ENCODE data around the gene PNPLA6. TPM values are rescaled to one million over a fixed set of nuclear protein-coding genes. Genes with fewer than 3 reads are reported as not detected.
A peak's percentile ranks its signal among the peaks of the same experiment; 100 is the strongest.

PNPLA6 gene
- total and polyA plus RNA-seq, 5 donors from 2014 or later: 6.6 to 106 (median 7.5) TPM

DNA sequence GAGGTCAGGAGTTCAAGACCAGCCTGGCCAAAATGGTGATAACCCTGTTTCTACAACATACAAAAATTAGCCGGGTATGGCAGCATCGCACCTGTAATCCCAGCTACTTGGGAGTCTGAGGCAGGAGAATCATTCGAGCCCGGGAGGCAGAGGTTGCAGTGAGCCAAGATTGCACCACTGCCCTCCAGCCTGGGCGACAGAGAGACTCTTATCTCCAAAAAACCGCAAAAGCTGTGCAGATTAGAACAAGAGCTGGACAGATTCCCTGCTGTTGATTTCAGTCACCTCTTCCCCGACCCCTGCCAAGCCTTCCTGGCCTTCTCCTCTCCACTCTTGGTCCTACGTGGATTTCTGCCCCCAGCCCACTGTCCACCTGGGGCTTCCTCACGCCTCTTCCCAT, 68.4 kb downstream of the PNPLA6 start:
- peaks cover 0 to 5% (median 0%) of the 10 kb centered on the region in 7 donors for H3K9me3 Mint-ChIP-seq
- H3K27ac Mint-ChIP-seq: no peak overlapping the region
- H3K27me3 Mint-ChIP-seq: no peaks in the 10 kb centered on the region
- H3K36me3 Mint-ChIP-seq: no peaks in the 10 kb centered on the region
- no peaks in the 10 kb centered on the region for H3K36me3 ChIP-seq (ENCODE audit: control insufficient read depth, insufficient read depth, low read length)
- no peaks in the 10 kb centered on the region for H3K27me3 ChIP-seq (ENCODE audit: control insufficient read depth, insufficient read depth, low read length)
- ATAC-seq (ENCODE audit: low read depth in 2 of 2) (no peak), DNase-seq (no peak)
- no peaks in the 10 kb centered on the region for H3K9me3 ChIP-seq (ENCODE audit: control insufficient read depth in 2 of 2, low read length in 2 of 2)
- H3K4me3 ChIP-seq (ENCODE audit: low read depth, low read length): no peak overlapping the region
- H3K4me3 Mint-ChIP-seq: no peak overlapping the region
- H3K4me1 Mint-ChIP-seq: no peaks in the 10 kb centered on the region
- no peaks in the 10 kb centered on the region for H3K4me1 ChIP-seq (ENCODE audit: control insufficient read depth, insufficient read depth, low read length, poor library complexity, severe bottlenecking)
- H3K27ac ChIP-seq (ENCODE audit: insufficient read depth, low read length, poor library complexity, severe bottlenecking): no peak overlapping the region

DNA sequence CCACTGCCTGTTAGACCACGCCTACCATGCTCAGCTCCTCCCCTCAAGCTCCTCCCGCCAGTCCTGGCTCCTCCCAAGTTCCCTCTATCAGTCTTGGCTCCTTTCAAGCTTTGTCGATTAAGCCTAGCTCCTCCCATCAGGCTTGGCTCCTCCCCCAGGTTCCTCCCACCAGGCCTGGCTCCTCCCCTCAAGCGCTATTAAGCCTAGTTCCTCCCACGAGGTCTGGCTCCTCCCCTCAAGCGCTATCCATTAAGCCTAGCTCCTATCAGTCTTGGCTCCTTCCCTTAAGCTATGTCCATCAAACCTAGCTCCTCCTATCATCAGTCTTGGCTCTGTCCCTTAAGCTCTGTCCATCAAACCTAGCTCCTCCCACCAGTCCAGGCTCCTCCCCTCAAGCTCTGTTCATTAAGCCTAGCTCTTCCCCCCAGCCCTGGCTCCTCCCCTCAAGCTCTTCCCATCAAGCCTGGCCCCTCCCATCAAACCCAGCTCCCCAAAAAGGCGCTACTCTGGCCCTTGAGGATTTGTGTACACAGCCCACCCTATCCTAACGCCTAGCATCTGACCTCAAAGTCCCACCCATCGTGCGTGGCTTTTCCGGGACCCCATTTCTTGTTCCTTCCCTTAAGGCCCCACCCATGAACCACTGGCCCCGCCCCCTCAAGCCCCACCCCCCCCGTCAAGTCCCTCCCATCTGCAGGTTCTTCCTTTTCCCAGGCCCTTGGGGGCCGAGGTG, 70.1 kb downstream of the PNPLA6 start:
- peaks cover 0 to 5% (median 0%) of the 10 kb centered on the region in 7 donors for H3K9me3 Mint-ChIP-seq
- no peaks in the 10 kb centered on the region for H3K27me3 Mint-ChIP-seq
- ATAC-seq (ENCODE audit: low read depth in 2 of 2): no peak
- peak in 2 of 3 donors; percentile 13 to 40 for DNase-seq
- H3K4me3 Mint-ChIP-seq: no peak overlapping the region
- H3K4me1 Mint-ChIP-seq: no peaks in the 10 kb centered on the region
- no peak overlapping the region for H3K27ac ChIP-seq (ENCODE audit: insufficient read depth, low read length, poor library complexity, severe bottlenecking)
- H3K4me1 ChIP-seq (ENCODE audit: control insufficient read depth, insufficient read depth, low read length, poor library complexity, severe bottlenecking): no peaks in the 10 kb centered on the region
- H3K9me3 ChIP-seq (ENCODE audit: control insufficient read depth in 2 of 2, low read length in 2 of 2): no peaks in the 10 kb centered on the region
- no peaks in the 10 kb centered on the region for H3K27me3 ChIP-seq (ENCODE audit: control insufficient read depth, insufficient read depth, low read length)
- peak overlapping the region in 1 of 3 donors; percentile 48 for H3K27ac Mint-ChIP-seq
- no peak overlapping the region for H3K4me3 ChIP-seq (ENCODE audit: low read depth, low read length)
- H3K36me3 ChIP-seq (ENCODE audit: control insufficient read depth, insufficient read depth, low read length): no peaks in the 10 kb centered on the region
- H3K36me3 Mint-ChIP-seq: no peaks in the 10 kb centered on the region

DNA sequence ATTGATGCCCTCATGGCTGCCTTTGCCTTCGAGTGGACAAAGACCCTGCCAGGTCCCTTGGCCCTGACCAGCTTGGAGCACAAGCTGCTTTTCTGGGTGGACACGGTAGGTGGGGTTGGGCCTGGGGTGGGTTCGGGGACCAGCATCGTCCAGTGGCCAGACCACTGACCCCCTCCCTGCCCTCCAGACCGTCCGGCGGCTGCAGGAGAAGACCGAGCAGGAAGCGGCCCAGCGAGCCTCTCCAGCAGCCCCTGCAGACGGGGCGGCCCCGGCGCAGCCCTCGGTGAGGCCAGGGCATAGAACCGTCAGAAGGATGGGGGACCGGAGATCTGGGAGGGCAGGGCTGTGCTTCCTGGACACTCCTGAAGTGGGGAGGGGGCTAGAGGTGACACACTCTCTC, 70.8 kb downstream of the PNPLA6 start:
- H3K27me3 Mint-ChIP-seq: no peaks in the 10 kb centered on the region
- Histone ChIP-seq H3K4me1 (ENCODE audit: control insufficient read depth, insufficient read depth, low read length, poor library complexity, severe bottlenecking) (no peaks in the 10 kb centered on the region), H3K27ac (ENCODE audit: insufficient read depth, low read length, poor library complexity, severe bottlenecking) (no peak overlapping the region), H3K36me3 (ENCODE audit: control insufficient read depth, insufficient read depth, low read length) (no peaks in the 10 kb centered on the region), H3K27me3 (ENCODE audit: control insufficient read depth, insufficient read depth, low read length) (no peaks in the 10 kb centered on the region), H3K9me3 (ENCODE audit: control insufficient read depth in 2 of 2, low read length in 2 of 2) (no peaks in the 10 kb centered on the region), H3K4me3 (ENCODE audit: low read depth, low read length) (no peak overlapping the region)
- no peak overlapping the region for H3K27ac Mint-ChIP-seq
- H3K4me3 Mint-ChIP-seq: no peak overlapping the region
- H3K9me3 Mint-ChIP-seq: peaks cover 0 to 4% (median 0%) of the 10 kb centered on the region in 7 donors
- no peak for DNase-seq
- no peaks in the 10 kb centered on the region for H3K36me3 Mint-ChIP-seq
- ATAC-seq (ENCODE audit: low read depth in 2 of 2): no peak
- no peaks in the 10 kb centered on the region for H3K4me1 Mint-ChIP-seq

DNA sequence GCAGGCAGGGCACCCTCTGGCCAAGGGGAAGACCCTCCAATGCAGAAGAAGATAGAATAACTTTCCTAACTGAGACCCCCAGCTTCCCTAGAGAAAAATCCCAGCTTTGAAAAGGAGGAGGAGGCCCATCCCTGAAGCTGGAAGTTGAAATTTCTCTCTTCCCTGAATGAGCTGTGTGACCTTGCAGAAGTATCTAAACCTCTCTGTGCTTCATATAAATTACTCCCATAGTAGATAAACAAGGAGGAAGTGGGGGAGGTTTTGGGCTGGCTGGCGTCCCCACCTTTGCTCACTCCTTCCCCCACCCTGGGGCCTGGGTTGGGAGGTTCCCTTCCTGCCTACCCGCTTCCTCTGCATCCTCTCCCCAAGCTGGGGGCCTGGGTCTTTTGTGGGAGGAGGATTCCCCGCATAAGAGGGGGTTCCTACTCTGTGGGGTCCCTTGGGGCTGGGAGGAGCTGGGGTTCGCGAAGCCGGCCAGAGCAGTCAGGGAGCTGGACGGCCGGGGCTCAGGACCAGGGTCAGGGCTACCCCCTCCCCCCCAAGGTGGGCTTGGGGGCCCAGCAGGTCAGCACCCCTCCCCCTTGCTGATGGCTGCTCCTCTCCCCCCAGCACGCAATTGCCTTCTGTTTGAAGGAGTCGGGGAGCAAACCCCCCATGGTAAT, 71.8 kb downstream of the PNPLA6 start:
- H3K4me3 Mint-ChIP-seq: no peak overlapping the region
- H3K27ac ChIP-seq (ENCODE audit: insufficient read depth, low read length, poor library complexity, severe bottlenecking): no peak overlapping the region
- no peaks in the 10 kb centered on the region for H3K27me3 Mint-ChIP-seq
- no peaks in the 10 kb centered on the region for H3K27me3 ChIP-seq (ENCODE audit: control insufficient read depth, insufficient read depth, low read length)
- peaks cover 0 to 1% (median 0%) of the 10 kb centered on the region in 7 donors for H3K9me3 Mint-ChIP-seq
- no peaks in the 10 kb centered on the region for H3K36me3 ChIP-seq (ENCODE audit: control insufficient read depth, insufficient read depth, low read length)
- H3K4me1 ChIP-seq (ENCODE audit: control insufficient read depth, insufficient read depth, low read length, poor library complexity, severe bottlenecking): no peaks in the 10 kb centered on the region
- no peak overlapping the region for H3K4me3 ChIP-seq (ENCODE audit: low read depth, low read length)
- H3K9me3 ChIP-seq (ENCODE audit: control insufficient read depth in 2 of 2, low read length in 2 of 2): no peaks in the 10 kb centered on the region
- no peaks in the 10 kb centered on the region for H3K4me1 Mint-ChIP-seq
- no peak for ATAC-seq (ENCODE audit: low read depth in 2 of 2)
- no peak for DNase-seq
- H3K27ac Mint-ChIP-seq: no peak overlapping the region
- no peaks in the 10 kb centered on the region for H3K36me3 Mint-ChIP-seq

DNA sequence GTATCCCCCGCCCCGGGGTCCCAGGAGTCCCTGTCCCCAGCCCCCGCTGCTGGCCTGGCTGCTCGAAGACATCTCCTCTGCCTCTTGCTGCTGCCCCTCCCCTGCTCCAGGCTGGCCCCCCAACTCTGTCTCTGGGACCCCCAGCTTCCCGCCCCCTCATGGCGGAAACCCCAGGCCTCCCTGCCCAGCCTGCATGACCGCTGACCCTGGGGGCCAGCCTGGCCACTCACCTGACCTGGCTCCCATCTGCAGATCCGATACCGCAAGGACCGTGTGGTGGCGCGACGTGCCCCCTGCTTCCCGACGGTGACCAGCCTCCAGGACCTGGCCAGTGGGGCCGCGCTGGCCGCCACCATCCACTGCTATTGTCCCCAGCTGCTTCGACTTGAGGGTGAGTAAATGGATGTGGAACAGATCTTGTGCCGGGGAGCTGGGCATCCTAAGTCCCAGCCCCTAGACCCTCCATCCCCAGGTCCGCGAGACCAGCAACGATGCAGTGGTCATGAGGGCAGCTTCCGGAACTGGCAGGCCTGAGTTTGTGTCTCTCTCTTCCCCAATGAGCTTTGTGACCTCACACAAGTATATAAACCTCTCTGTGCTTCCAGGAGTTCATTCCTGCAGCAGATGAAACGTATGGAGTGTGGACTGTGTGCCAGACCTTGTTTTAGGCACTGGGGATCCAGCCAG, 72.5 kb downstream of the PNPLA6 start:
- no peaks in the 10 kb centered on the region for H3K36me3 Mint-ChIP-seq
- no peak overlapping the region for H3K27ac Mint-ChIP-seq
- H3K4me1 Mint-ChIP-seq: no peaks in the 10 kb centered on the region
- H3K4me3 Mint-ChIP-seq: no peak overlapping the region
- no peaks in the 10 kb centered on the region for H3K9me3 ChIP-seq (ENCODE audit: control insufficient read depth in 2 of 2, low read length in 2 of 2)
- H3K4me3 ChIP-seq (ENCODE audit: low read depth, low read length): no peak overlapping the region
- H3K27me3 ChIP-seq (ENCODE audit: control insufficient read depth, insufficient read depth, low read length): no peaks in the 10 kb centered on the region
- H3K27me3 Mint-ChIP-seq: no peaks in the 10 kb centered on the region
- H3K4me1 ChIP-seq (ENCODE audit: control insufficient read depth, insufficient read depth, low read length, poor library complexity, severe bottlenecking): no peaks in the 10 kb centered on the region
- no peak for DNase-seq
- no peak for ATAC-seq (ENCODE audit: low read depth in 2 of 2)
- H3K36me3 ChIP-seq (ENCODE audit: control insufficient read depth, insufficient read depth, low read length): no peaks in the 10 kb centered on the region
- H3K9me3 Mint-ChIP-seq: peaks cover 0 to 1% (median 0%) of the 10 kb centered on the region in 7 donors
- H3K27ac ChIP-seq (ENCODE audit: insufficient read depth, low read length, poor library complexity, severe bottlenecking): no peak overlapping the region

DNA sequence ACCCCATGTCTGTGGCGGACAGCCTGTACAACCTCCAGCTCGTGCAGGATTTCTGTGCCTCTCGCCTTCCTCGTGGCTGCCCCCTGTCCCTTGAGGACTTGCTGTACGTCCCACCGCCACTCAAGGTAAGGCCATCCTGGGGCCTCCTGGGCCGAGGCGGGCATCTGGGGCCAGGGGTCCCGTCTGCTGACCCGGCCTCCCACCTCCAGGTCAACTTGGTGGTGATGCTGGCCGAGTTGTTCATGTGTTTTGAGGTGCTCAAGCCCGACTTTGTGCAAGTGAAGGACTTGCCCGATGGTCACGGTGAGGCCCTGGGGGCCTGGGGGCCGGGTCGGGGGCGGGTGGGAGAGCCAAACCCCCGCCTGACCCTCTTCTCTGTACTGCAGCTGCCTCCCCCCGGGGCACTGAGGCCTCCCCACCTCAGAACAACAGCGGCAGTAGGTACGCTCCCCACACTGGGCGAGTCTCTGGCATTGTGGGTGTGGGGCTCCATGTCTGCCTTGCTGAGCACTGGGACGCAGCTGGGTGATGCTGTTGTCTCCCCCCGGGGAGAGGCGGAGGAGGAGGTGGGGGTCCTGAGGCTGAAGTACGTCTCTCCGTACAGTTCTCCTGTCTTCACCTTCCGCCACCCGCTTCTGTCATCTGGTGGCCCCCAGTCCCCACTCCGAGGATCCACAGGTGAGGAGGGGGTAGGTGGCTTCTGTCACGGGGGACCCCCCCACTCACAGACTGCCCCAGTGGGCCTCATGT, 75.1 kb downstream of the PNPLA6 start:
- Histone ChIP-seq H3K4me1 (ENCODE audit: control insufficient read depth, insufficient read depth, low read length, poor library complexity, severe bottlenecking) (no peaks in the 10 kb centered on the region), H3K27me3 (ENCODE audit: control insufficient read depth, insufficient read depth, low read length) (no peaks in the 10 kb centered on the region), H3K9me3 (ENCODE audit: control insufficient read depth in 2 of 2, low read length in 2 of 2) (no peaks in the 10 kb centered on the region), H3K27ac (ENCODE audit: insufficient read depth, low read length, poor library complexity, severe bottlenecking) (no peak overlapping the region), H3K4me3 (ENCODE audit: low read depth, low read length) (no peak overlapping the region), H3K36me3 (ENCODE audit: control insufficient read depth, insufficient read depth, low read length) (no peaks in the 10 kb centered on the region)
- Mint-ChIP-seq H3K4me1 (no peaks in the 10 kb centered on the region), H3K36me3 (no peaks in the 10 kb centered on the region), H3K4me3 (no peak overlapping the region), H3K27ac (no peak overlapping the region), H3K9me3 (no peaks in the 10 kb centered on the region), H3K27me3 (no peaks in the 10 kb centered on the region)
- ATAC-seq (ENCODE audit: low read depth in 2 of 2): no peak
- DNase-seq: no peak
